Smooth muscle cell (in vitro differentiated cells): ENCODE measurements around the gene LIM2. TPM values are rescaled to one million over a fixed set of nuclear protein-coding genes. Genes with fewer than 3 reads are reported as not detected.
A peak's percentile ranks its signal among the peaks of the same experiment; 100 is the strongest.

Experiments used
- DNase-seq: peaks from one replicate; lab custom pipeline; 2025; ENCODE audit not compliant: unreplicated experiment; lab: John Stamatoyannopoulos, UW
- H2AFZ ChIP-seq: fragments of 200-600 bp; sonication (generic); 2 replicates; pipeline ENCODE4 v1.6.0; 2016; ENCODE audit warnings: antibody characterized with exemption, low read depth, mild to moderate bottlenecking
- H3F3A ChIP-seq: fragments of 200-600 bp; sonication (generic); 2 replicates; pipeline ENCODE4 v1.6.0; 2017; ENCODE audit warnings: antibody characterized with exemption, low read depth
- H3K27ac ChIP-seq: fragments of 200-600 bp; sonication (generic); 2 replicates; pipeline ENCODE4 v1.5.1; 2016; ENCODE audit warnings: low read depth, mild to moderate bottlenecking
- H3K27me3 ChIP-seq: fragments of 200-600 bp; sonication (generic); 2 replicates; pipeline ENCODE4 v1.6.1; 2016; ENCODE audit warnings: low read depth, mild to moderate bottlenecking
- H3K36me3 ChIP-seq: fragments of 200-600 bp; sonication (generic); 2 replicates; pipeline ENCODE4 v1.5.1; 2016; ENCODE audit warnings: low read depth
- H3K4me1 ChIP-seq: fragments of 200-600 bp; sonication (generic); 2 replicates; pipeline ENCODE4 v1.5.1; 2016; ENCODE audit warnings: low read depth
- H3K4me2 ChIP-seq: fragments of 200-600 bp; sonication (generic); 2 replicates; pipeline ENCODE4 v1.6.0; 2016; ENCODE audit warnings: mild to moderate bottlenecking
- H3K4me3 ChIP-seq: fragments of 200-600 bp; sonication (generic); 2 replicates; pipeline ENCODE4 v1.5.1; 2016; ENCODE audit warnings: mild to moderate bottlenecking
- H3K79me2 ChIP-seq: fragments of 200-600 bp; sonication (generic); 2 replicates; pipeline ENCODE4 v1.6.0; 2016; ENCODE audit warnings: low read depth, mild to moderate bottlenecking
- H3K9ac ChIP-seq: fragments of 200-600 bp; sonication (generic); 2 replicates; pipeline ENCODE4 v1.6.0; 2016; ENCODE audit warnings: low read depth
- H3K9me3 ChIP-seq: fragments of 200-600 bp; sonication (generic); replicated peaks from 2 replicates; pipeline ENCODE4 v1.5.1; 2016; ENCODE audit warnings: low read depth
- H4K20me1 ChIP-seq: fragments of 200-600 bp; sonication (generic); 2 replicates; pipeline ENCODE4 v1.6.0; 2016; ENCODE audit warnings: low read depth
- WGBS: methylation state at CpG from one replicate; pipeline ENCODE4 v1.1.7; 2016; ENCODE audit warnings: low lambda C conversion rate; 5-methylcytosine and 5-hydroxymethylcytosine counted together
- polyA plus RNA-seq: library from polyadenylated mRNA; unstranded; fragments of >200 nt; fragmentation: Nextera tagmentation; extraction: Ambion mirVana; gene quantifications from 2 replicates; pipeline ENCODE4 v1.2.1, GENCODE V29; 2016
- total RNA-seq: library from RNA; depleted of rRNA; stranded (reverse); fragments of >200 nt; gene quantifications from 2 replicates; pipeline ENCODE4 v1.2.3, GENCODE V29; 2014
- TF ChIP-seq, protein P1 (sequence below): fragments of 200-600 bp; sonication (generic); IDR thresholded peaks from 2 replicates; pipeline ENCODE4 v1.5.1; 2017; ENCODE audit warnings: borderline replicate concordance, mild to moderate bottlenecking, antibody characterized with exemption; ENCODE audit not compliant: insufficient read depth, poor library complexity, severe bottlenecking

LIM2 gene
- total and polyA plus RNA-seq, 2 experiments from 2014 or later: not detected

DNA sequence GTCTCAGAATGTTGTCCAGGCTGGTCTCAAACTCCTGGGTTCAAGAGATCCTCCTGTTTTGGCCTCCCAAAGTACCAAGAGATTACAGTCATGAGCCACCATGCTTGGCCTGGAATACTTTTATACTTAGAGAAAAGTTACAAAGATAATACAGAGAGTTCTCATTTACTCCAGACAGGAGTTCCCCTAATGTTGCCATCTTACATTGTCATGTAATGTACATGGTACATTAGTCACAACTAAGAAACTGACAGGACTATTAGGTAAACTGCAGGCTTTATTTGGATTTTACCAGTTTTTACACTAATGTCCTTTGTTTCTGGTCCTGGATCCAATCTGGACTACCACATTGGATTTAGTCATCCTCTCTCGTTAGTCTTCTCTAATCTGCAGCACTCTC is 4.9 kb upstream of the LIM2 start:
- no peaks in the 10 kb centered on the region for H3K27me3 ChIP-seq
- no peaks in the 10 kb centered on the region for H3K36me3 ChIP-seq
- H3K9ac ChIP-seq: no peak overlapping the region
- H3K4me2 ChIP-seq: no peak overlapping the region
- peaks cover 17% of the 10 kb centered on the region for H3K4me1 ChIP-seq
- H2AFZ ChIP-seq: no peak overlapping the region
- 48% methylated on average over 1 of the region's 1 CpG for WGBS
- H3K27ac ChIP-seq: no peak overlapping the region
- no peaks in the 10 kb centered on the region for H4K20me1 ChIP-seq
- no peak overlapping the region for H3K4me3 ChIP-seq
- no peaks in the 10 kb centered on the region for H3F3A ChIP-seq
- TF ChIP-seq, protein P1, sequence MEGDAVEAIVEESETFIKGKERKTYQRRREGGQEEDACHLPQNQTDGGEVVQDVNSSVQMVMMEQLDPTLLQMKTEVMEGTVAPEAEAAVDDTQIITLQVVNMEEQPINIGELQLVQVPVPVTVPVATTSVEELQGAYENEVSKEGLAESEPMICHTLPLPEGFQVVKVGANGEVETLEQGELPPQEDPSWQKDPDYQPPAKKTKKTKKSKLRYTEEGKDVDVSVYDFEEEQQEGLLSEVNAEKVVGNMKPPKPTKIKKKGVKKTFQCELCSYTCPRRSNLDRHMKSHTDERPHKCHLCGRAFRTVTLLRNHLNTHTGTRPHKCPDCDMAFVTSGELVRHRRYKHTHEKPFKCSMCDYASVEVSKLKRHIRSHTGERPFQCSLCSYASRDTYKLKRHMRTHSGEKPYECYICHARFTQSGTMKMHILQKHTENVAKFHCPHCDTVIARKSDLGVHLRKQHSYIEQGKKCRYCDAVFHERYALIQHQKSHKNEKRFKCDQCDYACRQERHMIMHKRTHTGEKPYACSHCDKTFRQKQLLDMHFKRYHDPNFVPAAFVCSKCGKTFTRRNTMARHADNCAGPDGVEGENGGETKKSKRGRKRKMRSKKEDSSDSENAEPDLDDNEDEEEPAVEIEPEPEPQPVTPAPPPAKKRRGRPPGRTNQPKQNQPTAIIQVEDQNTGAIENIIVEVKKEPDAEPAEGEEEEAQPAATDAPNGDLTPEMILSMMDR: no peak
- no peaks in the 10 kb centered on the region for H3K9me3 ChIP-seq
- no peak for DNase-seq
- no peaks in the 10 kb centered on the region for H3K79me2 ChIP-seq

DNA sequence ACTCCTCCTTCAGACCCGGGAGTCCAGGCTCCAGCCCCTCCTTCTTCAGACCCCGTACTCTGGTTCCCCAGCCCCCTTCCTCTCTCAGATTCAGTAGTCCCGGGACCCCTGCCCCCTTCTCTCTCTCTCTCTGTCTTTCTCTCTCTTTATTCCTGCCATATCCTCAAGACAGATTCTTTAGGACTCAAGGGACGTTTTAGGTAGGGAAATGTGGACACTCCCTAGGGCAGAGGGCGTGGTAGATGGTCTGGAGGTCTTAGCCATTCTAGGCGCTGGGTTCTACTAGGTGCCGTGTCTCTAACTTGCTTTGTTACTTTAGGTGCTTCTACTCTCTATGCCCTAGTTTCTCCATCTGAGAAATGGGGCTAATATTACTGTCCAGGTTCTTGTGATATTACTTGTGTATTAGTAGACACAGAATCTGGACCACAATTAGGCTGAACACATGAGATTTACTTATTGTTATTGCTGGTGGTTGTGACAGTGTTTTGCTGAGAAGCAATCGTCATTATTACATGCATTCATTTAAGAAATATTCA is 3.4 kb upstream of the LIM2 start:
- Histone ChIP-seq H3K27ac (no peak overlapping the region), H3K4me1 (peaks cover 21% of the 10 kb centered on the region), H3K79me2 (no peaks in the 10 kb centered on the region), H3K4me2 (no peak overlapping the region), H4K20me1 (no peaks in the 10 kb centered on the region), H3K36me3 (no peaks in the 10 kb centered on the region), H3K4me3 (no peak overlapping the region), H3F3A (no peaks in the 10 kb centered on the region), H3K9me3 (no peaks in the 10 kb centered on the region), H3K9ac (no peak overlapping the region), H3K27me3 (no peaks in the 10 kb centered on the region), H2AFZ (peak overlapping the region; percentile 69)
- TF ChIP-seq, protein P1: no peak
- DNase-seq: no peak
- WGBS: 90% methylated on average over 5 of the region's 8 CpGs

DNA sequence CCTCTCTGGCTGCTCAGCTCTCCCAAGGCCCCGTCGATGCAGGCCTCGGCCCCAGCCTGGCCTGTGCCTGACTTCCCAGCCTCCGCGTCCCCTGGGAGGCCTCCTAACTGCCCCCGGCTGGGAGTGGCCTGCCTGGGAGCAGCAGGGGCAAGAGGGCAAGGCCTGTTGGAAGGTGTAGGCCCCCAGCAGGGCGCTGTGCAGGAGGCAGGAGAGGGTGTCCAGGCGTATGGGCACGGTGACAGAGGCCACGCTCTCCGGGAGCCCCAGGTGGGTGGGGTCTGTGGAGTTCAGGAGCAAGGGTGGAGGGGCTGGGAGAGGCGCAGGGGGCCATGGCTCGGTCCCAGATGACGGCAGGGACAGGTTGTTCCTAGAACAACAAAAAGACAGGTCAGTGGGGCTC is 1.4 kb upstream of the LIM2 start:
- no peaks in the 10 kb centered on the region for H3K27me3 ChIP-seq
- H3K79me2 ChIP-seq: no peaks in the 10 kb centered on the region
- H3K4me1 ChIP-seq: peaks cover 12% of the 10 kb centered on the region
- no peaks in the 10 kb centered on the region for H3F3A ChIP-seq
- WGBS: 95% methylated on average over 12 of the region's 14 CpGs
- no peak overlapping the region for H2AFZ ChIP-seq
- TF ChIP-seq, protein P1: no peak
- no peaks in the 10 kb centered on the region for H3K36me3 ChIP-seq
- no peak overlapping the region for H3K4me3 ChIP-seq
- no peak overlapping the region for H3K4me2 ChIP-seq
- no peak overlapping the region for H3K27ac ChIP-seq
- no peaks in the 10 kb centered on the region for H3K9me3 ChIP-seq
- no peak overlapping the region for H3K9ac ChIP-seq
- DNase-seq: no peak
- H4K20me1 ChIP-seq: no peaks in the 10 kb centered on the region

DNA sequence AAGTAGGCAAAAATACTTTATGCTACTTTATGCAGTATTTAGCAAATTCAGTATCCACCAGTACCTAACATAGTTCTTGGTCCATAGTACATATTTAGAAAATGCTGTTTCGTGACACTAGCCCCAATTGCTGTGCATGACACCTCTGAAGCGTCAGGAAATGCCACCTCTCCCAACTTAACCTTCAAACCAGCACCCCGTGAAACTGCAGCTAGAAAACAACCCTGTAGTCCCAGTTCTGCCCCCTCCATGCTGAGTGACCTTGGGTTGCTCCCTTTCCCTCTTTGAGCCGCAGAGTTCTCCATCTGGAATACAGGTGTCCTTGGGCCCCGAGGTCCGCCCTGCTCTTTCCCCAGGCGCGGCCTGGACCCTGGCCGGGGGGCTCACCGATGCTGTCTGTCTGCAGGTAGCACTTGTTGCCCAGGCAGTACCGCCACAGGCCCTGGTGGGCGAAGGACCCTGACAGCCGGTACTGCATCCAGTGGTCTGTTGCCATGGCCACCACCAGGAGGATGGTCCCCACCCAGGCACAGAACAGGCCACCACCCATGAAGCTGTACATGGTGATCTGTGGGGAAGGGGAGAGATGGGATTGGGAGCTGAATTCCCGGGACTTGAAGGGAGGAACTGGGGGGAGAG is 773 bp downstream of the LIM2 start:
- Histone ChIP-seq H3F3A (no peaks in the 10 kb centered on the region), H3K4me2 (no peak overlapping the region), H3K79me2 (no peaks in the 10 kb centered on the region), H3K9ac (no peak overlapping the region), H3K4me1 (peaks cover 12% of the 10 kb centered on the region), H2AFZ (no peak overlapping the region), H3K36me3 (no peaks in the 10 kb centered on the region), H3K27me3 (no peaks in the 10 kb centered on the region), H3K9me3 (no peaks in the 10 kb centered on the region), H4K20me1 (no peaks in the 10 kb centered on the region), H3K4me3 (no peak overlapping the region), H3K27ac (no peak overlapping the region)
- TF ChIP-seq, protein P1: no peak
- DNase-seq: no peak
- 94% methylated on average over 14 of the region's 14 CpGs for WGBS
